Measurements from ENCODE around the gene USP3.

The USP3 gene

GRCh38 chr15:63593705-63594671, 89.6 kb downstream of the USP3 start:
- DNase-seq (ENCODE audit: low spot score), result peak; percentile 21

GRCh38 chr15:63595065-63595464, 90.7 kb downstream of the USP3 start:
- no peak for DNase-seq (ENCODE audit: low spot score)

- no peak for DNase-seq (ENCODE audit: low spot score)
These were observed 91.3 kb downstream of the USP3 start for GRCh38 chr15:63595688-63596087.

- no peak for DNase-seq (ENCODE audit: low spot score)
These were observed 92.3 kb downstream of the USP3 start for GRCh38 chr15:63596676-63597037.

GRCh38 chr15:63597038-63597790, 92.8 kb downstream of the USP3 start, which contains the start of gene FBXL22:
FBXL22 (plus strand) TSS chr15:63597387; CDS start chr15:63597393, 6 bp downstream.
- DNase-seq (ENCODE audit: low spot score), result no peak

GRCh38 chr15:63597821-63598220, 93.4 kb downstream of the USP3 start:
- DNase-seq (ENCODE audit: low spot score), result no peak

- DNase-seq (ENCODE audit: low spot score), result no peak
These were observed 94.3 kb downstream of the USP3 start for GRCh38 chr15:63598473-63599400.

- DNase-seq (ENCODE audit: low spot score), result peak; percentile 77
These were observed 95.1 kb downstream of the USP3 start for GRCh38 chr15:63599401-63600000.

GRCh38 chr15:63600001-63600615, 95.7 kb downstream of the USP3 start:
- no peak for DNase-seq (ENCODE audit: low spot score)

- peak; percentile 90 for DNase-seq (ENCODE audit: low spot score)
These were observed 96.2 kb downstream of the USP3 start for GRCh38 chr15:63600616-63601025.

GRCh38 chr15:63601026-63601703, 96.8 kb downstream of the USP3 start:
- peak; percentile 46 for DNase-seq (ENCODE audit: low spot score)

- DNase-seq (ENCODE audit: low spot score), result peak; percentile 60
These were observed 97.4 kb downstream of the USP3 start for GRCh38 chr15:63601704-63602185.

- no peak for DNase-seq (ENCODE audit: low spot score)
These were observed 98.2 kb downstream of the USP3 start for GRCh38 chr15:63602595-63602994.

- DNase-seq (ENCODE audit: low spot score), result no peak
These were observed 99.1 kb downstream of the USP3 start for GRCh38 chr15:63603516-63603915.

GRCh38 chr15:63604281-63604680, 99.9 kb downstream of the USP3 start:
- DNase-seq (ENCODE audit: low spot score), result no peak

- DNase-seq (ENCODE audit: low spot score), result no peak
These were observed 100.6 kb downstream of the USP3 start for GRCh38 chr15:63605036-63605435.

- peak; percentile 43 for DNase-seq (ENCODE audit: low spot score)
These were observed 101.4 kb downstream of the USP3 start for GRCh38 chr15:63605816-63606215.

GRCh38 chr15:63606308-63606707, 101.9 kb downstream of the USP3 start:
- DNase-seq (ENCODE audit: low spot score), result no peak

- DNase-seq (ENCODE audit: low spot score), result no peak
These were observed 104.6 kb downstream of the USP3 start for GRCh38 chr15:63608989-63609388.

GRCh38 chr15:63609448-63609847, 105.1 kb downstream of the USP3 start:
- DNase-seq (ENCODE audit: low spot score), result no peak
